Middle frontal gyrus (tissue), 1 donor: Measurements from ENCODE around the gene GOLGA7B.
"Not testable (repeated sequence)": the region's sequence is repeated elsewhere in the genome, so short reads cannot be mapped to it uniquely, and the experiment has no call there.

ENCODE experiments used
- DNase-seq: peaks from one replicate; pipeline ENCODE4 v3.0.0-alpha.2; 2015; ENCODE audit warnings: low spot score; ENCODE audit errors: extremely low spot score

Gene GOLGA7B

DNA sequence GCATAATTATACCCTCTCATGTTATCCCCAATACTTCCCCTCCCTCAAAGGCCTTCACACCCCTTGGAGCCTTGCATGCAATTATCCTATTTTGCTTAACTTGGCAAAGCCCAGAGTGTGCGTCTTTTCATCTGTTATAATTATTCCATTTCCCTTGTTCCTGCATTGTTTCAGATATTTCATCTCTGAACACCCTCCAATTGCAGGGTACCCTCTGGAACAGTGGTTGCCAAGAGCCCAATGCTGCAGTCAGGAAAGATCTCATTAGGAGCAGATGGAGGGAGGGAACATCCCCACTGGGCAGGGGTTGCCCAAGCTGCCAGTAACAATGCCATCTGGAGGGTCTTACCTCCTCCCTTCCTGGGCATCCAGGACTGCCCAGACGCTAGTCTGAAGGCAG, 18.4 kb upstream of the GOLGA7B start:
- no peak for DNase-seq

- no peak for DNase-seq
Observed at GRCh38 chr10:97836446-97836845, 13.2 kb upstream of the GOLGA7B start.

DNA sequence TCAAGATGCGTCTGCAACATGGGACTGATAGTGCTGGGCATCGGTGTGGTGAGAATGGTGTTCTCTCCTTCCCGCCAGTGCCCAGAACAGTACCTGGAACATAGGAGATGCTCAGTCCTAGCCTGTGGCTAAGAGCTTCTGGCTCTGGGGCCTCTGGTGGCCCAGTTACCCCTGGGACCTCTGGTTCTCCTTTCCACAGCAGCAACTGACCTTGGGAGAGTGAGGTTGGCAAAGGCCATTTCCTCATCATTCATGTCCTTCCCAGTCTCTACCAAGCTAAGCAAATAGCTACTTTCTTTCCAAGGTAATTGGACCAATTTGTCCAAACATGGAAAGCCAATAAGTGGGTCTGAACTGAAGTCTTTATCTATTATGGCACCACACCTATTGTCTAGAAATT, 11.6 kb upstream of the GOLGA7B start:
- no peak for DNase-seq

- DNase-seq = not testable (repeated sequence)
Observed at GRCh38 chr10:97841166-97841565, 8.5 kb upstream of the GOLGA7B start.

DNA sequence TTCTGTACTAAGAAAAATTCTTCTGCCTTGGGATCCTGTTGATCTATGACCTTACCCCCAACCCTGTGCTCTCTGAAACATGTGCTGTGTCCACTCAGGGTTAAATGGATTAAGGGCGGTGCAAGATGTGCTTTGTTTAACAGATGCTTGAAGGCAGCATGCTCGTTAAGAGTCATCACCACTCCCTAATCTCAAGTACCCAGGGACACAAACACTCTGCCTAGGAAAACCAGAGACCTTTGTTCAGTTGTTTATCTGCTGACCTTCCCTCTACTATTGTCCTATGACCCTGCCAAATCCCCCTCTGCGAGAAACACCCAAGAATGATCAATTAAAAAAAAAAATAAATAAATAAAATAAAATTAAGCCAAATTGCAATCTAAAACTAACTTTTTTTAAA, 7.5 kb upstream of the GOLGA7B start:
- not testable (repeated sequence) for DNase-seq

DNA sequence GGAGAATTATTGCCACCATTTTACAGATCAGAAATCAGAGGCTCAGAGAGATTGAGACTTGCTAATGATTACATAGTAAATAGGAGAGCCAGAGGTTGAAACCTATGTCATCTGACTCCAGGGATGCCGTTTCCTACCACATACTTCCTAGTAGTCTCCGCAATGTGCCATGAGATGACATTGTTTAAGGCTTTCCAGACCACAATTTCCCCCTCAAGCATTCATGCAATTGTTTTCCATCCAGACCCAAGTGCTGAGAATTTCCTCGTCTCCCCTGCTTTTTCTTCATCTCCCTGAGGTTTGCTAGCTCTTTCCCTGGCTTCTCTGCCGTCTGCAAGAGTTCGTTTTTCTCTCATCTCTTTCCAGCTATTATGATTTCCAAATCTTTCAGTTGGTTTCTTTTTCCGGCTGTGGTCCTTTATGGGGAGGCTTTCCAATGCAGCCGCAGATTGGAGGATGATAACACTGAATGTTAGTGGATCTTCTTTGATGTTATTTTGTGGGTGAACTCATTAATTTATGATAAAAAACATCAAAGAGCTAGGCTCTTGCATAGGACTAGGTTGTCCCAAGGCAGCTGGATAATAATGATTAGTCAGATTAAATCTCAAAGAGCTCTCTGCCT, 6.9 kb upstream of the GOLGA7B start:
- no peak for DNase-seq

- DNase-seq = no peak
Observed at GRCh38 chr10:97843281-97843671, 6.4 kb upstream of the GOLGA7B start.

DNA sequence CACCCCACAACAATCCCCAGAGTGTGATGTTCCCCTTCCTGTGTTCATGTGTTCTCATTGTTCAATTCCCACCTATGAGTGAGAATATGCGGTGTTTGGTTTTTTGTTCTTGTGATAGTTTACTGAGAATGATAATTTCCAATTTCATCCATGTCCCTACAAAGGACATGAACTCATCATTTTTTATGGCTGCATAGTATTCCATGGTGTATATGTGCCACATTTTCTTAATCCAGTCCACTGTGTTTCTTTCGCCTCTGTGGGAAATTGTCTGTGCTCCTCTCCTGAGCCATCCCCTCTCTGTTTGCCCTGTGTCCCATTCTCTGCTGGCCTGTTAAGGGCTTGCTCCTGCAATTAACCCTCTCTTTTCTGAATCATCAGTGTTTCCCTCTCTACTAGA, 5.7 kb upstream of the GOLGA7B start:
- DNase-seq = not testable (repeated sequence)

- DNase-seq = no peak
Observed at GRCh38 chr10:97844678-97845077, 5.0 kb upstream of the GOLGA7B start.

GRCh38 chr10:97849103-97849686, 448 bp upstream of the GOLGA7B start:
- no peak for DNase-seq

GRCh38 chr10:97850446-97850845, 803 bp downstream of the GOLGA7B start:
- no peak for DNase-seq

GRCh38 chr10:97851341-97852001, 1.8 kb downstream of the GOLGA7B start:
- peak; percentile 64 for DNase-seq

GRCh38 chr10:97852277-97852676, 2.6 kb downstream of the GOLGA7B start:
- DNase-seq = no peak

GRCh38 chr10:97852840-97853405, 3.3 kb downstream of the GOLGA7B start:
- DNase-seq = no peak

DNA sequence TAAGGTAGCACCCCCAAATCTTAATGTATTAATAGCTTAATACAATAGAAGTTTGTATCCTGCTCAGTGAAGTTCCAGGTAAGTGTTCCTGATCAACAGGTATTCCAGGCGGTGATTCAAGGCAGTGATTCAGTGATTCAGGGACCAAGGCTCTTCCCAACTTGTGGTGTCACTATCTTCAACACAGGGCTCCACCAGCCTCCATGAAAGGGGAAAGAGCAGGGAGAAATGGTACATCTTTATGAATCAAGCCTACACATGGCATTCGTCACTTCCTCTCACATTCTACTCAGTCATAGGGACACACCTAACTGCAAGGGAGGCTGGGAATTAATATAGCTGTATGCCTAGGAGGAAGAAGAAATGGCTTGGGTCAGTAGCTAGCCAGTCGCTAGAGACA, 5.1 kb downstream of the GOLGA7B start:
- no peak for DNase-seq

DNA sequence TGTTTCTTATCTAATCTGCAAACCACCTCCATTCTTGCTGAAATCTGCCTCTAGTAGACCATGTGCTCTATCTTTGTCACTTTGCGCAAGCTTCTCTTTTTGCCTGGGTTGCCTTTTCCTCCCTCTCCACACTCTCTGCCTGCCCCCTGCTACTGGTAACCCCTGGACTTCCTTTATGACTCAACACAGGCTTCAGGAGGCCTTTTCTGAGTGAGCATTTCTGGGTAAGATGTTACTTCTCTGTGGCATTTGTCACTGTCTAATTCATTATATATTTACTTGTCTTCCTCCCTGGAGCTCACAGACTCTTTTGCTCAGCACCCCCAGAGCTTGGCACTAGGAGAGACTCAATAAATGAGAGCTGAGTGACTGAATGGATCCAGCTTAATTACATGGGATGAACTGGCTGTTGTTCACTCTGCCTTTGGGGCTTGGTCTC, 8.4 kb downstream of the GOLGA7B start:
- no peak for DNase-seq

GRCh38 chr10:97861097-97861750, 11.6 kb downstream of the GOLGA7B start:
- peak; percentile 65 for DNase-seq

DNA sequence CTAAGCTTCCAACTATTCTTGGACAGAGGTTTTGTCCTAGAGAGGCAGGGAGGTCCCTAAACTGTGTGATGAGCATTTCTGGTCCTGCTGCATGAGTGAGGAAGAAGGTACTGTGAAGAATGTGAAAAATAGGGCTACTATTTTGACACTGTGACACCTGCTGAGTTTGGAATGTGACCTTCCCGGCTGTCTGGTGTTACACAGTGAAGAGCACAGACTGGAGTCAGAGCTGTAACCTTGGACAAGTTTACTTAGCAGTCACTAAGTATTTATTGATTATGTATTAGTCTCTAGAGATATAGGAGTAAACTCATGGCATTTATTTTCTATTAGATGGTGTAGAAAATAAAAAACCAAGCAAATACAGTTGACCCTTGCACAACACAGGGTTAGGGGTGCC, 12.3 kb downstream of the GOLGA7B start:
- DNase-seq = no peak

DNA sequence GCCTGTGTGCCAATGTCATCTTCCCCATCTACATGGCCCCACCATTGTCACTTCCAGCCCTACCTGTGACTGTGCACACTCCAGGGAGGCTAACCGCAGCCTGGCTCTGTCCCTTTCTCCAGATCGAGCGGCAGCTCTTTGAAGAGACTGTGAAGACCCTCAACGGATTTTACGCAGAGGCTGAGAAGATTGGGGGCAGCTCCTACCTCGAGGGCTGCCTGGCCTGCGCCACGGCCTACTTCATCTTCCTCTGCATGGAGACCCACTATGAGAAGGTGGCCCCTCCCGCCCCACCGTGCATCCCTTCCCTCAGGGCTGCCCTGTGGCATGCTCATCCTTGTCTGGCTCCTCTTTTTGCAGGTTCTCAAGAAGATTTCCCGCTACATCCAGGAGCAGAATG, 14.2 kb downstream of the GOLGA7B start:
- DNase-seq = no peak

DNA sequence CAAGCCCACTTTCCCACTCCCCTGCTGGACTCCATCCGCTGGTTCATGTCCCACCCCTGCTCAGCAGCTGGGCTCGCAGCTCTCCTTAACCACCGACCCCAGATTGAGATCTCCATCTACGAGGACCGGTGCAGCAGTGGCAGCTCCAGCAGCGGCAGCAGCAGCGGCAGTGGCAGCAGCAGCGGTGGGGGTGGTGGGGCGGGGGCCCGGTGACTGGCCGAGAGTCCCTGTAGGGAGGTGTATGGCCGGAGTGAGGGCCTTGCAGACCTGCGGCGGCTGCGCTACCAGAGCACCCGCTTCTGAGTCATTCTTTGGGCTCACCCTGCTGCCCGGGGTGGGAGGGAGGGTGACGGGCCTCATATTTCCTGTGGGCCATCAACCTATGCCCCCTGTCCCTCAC, 15.8 kb downstream of the GOLGA7B start:
- DNase-seq = no peak

- no peak for DNase-seq
Observed at GRCh38 chr10:97866524-97867219, 17.0 kb downstream of the GOLGA7B start.
